Fibroblast of skin of scalp (primary cell): Measurements from ENCODE around the gene ZBTB20.
"Not testable (repeated sequence)": the region's sequence is repeated elsewhere in the genome, so short reads cannot be mapped to it uniquely, and the experiment has no call there.

Experiments
- DNase-seq: peaks from one replicate; pipeline ENCODE4 v3.0.0-alpha.2; 2013

The ZBTB20 gene

GRCh38 chr3:114712728-114713492 lies 434.2 kb downstream of the ZBTB20 start:
- no peak for DNase-seq

GRCh38 chr3:114711321-114711886 lies 435.7 kb downstream of the ZBTB20 start:
- no peak for DNase-seq

- DNase-seq: no peak
Observed at GRCh38 chr3:114709102-114709501, 438.0 kb downstream of the ZBTB20 start.

GRCh38 chr3:114707252-114707860 lies 439.7 kb downstream of the ZBTB20 start:
- no peak for DNase-seq

GRCh38 chr3:114706591-114707232 lies 440.4 kb downstream of the ZBTB20 start:
- DNase-seq: no peak

- no peak for DNase-seq
Observed at GRCh38 chr3:114700637-114701234, 446.4 kb downstream of the ZBTB20 start.

- DNase-seq: no peak
Observed at GRCh38 chr3:114698146-114699105, 448.7 kb downstream of the ZBTB20 start.

- no peak for DNase-seq
Observed at GRCh38 chr3:114697401-114697800, 449.7 kb downstream of the ZBTB20 start.

GRCh38 chr3:114694251-114694650 lies 452.8 kb downstream of the ZBTB20 start:
- no peak for DNase-seq

- DNase-seq: no peak
Observed at GRCh38 chr3:114691871-114692270, 455.2 kb downstream of the ZBTB20 start.

- DNase-seq: no peak
Observed at GRCh38 chr3:114690911-114691310, 456.2 kb downstream of the ZBTB20 start.

- DNase-seq: no peak
Observed at GRCh38 chr3:114687151-114687550, 459.9 kb downstream of the ZBTB20 start.

GRCh38 chr3:114686621-114687020 lies 460.5 kb downstream of the ZBTB20 start:
- no peak for DNase-seq

GRCh38 chr3:114685161-114685560 lies 461.9 kb downstream of the ZBTB20 start:
- DNase-seq: no peak

- DNase-seq: no peak
Observed at GRCh38 chr3:114680299-114680698, 466.8 kb downstream of the ZBTB20 start.

- DNase-seq: not testable (repeated sequence)
Observed at GRCh38 chr3:114679773-114680172, 467.3 kb downstream of the ZBTB20 start.

- peak; percentile 78 for DNase-seq
Observed at GRCh38 chr3:114675104-114675503, 472.0 kb downstream of the ZBTB20 start.

- DNase-seq: peak; percentile 67
Observed at GRCh38 chr3:114674036-114674435, 473.1 kb downstream of the ZBTB20 start.

GRCh38 chr3:114673481-114673880 lies 473.6 kb downstream of the ZBTB20 start:
- DNase-seq: no peak

- DNase-seq: no peak
Observed at GRCh38 chr3:114672692-114673447, 474.2 kb downstream of the ZBTB20 start.
